Suprapubic skin (tissue), 4 donors: ENCODE data around the gene CCL21.

Experiments
- CTCF ChIP-seq, 2 donors: fragments of 200-600 bp in 1 of 2; fragments of 450-650 bp in 1 of 2; sonication (generic) in 1 of 2; IDR thresholded peaks; one replicate each; pipeline ENCODE4 v1.5.1; 2016 to 2019; ENCODE audit warnings: antibody characterized with exemption in 2 of 2, mild to moderate bottlenecking in 1 of 2, moderate library complexity in 1 of 2
- EP300 ChIP-seq: sonication (generic); formaldehyde crosslinking; IDR thresholded peaks from one replicate; pipeline ENCODE4 v1.6.1; 2017; ENCODE audit warnings: antibody characterized with exemption
- POLR2A ChIP-seq, 2 donors: fragments of 450-650 bp; IDR thresholded peaks; one replicate each; pipeline ENCODE4 v1.6.1; 2017; ENCODE audit warnings: antibody characterized with exemption in 2 of 2, mild to moderate bottlenecking in 2 of 2, moderate library complexity in 2 of 2
- POLR2AphosphoS5 ChIP-seq, 3 donors: sonication (generic); formaldehyde crosslinking; IDR thresholded peaks; one replicate each; pipeline ENCODE4 v1.6.1; 2017; ENCODE audit warnings: antibody characterized with exemption in 3 of 3

- no peak for TF ChIP-seq POLR2AphosphoS5 (IDR thresholded peaks at IDR 0.05)
- no peak for TF ChIP-seq CTCF (IDR thresholded peaks at IDR 0.05)
- no peak for TF ChIP-seq EP300
- TF ChIP-seq POLR2A (IDR thresholded peaks at IDR 0.05) = no peak
Observed at GRCh38 chr9:34759432-34760134, 49.6 kb upstream of the CCL21 start.
